SIG-M5 treated with dmso at 0.1 percent for 504 hours (cell line): Measurements from ENCODE around the gene HNRNPH3.
"Not testable (repeated sequence)": the region's sequence is repeated elsewhere in the genome, so short reads cannot be mapped to it uniquely, and the experiment has no call there.

Source experiments
- DNase-seq: peaks from one replicate; lab custom pipeline; 2025; ENCODE audit not compliant: unreplicated experiment; lab: John Stamatoyannopoulos, UW

The HNRNPH3 gene, protein sequence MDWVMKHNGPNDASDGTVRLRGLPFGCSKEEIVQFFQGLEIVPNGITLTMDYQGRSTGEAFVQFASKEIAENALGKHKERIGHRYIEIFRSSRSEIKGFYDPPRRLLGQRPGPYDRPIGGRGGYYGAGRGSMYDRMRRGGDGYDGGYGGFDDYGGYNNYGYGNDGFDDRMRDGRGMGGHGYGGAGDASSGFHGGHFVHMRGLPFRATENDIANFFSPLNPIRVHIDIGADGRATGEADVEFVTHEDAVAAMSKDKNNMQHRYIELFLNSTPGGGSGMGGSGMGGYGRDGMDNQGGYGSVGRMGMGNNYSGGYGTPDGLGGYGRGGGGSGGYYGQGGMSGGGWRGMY

GRCh38 chr10:68331455-68332258, at the start of gene HNRNPH3:
TSS of gene HNRNPH3 (plus strand) at chr10:68332064. CDS start at chr10:68337222, 5,158 bp downstream.
- DNase-seq: peak; percentile 91

GRCh38 chr10:68284062-68285001, 47.5 kb upstream of the HNRNPH3 start:
- DNase-seq: no peak

- no peak for DNase-seq
Measured at GRCh38 chr10:68288717-68289116, 43.1 kb upstream of the HNRNPH3 start.

DNA sequence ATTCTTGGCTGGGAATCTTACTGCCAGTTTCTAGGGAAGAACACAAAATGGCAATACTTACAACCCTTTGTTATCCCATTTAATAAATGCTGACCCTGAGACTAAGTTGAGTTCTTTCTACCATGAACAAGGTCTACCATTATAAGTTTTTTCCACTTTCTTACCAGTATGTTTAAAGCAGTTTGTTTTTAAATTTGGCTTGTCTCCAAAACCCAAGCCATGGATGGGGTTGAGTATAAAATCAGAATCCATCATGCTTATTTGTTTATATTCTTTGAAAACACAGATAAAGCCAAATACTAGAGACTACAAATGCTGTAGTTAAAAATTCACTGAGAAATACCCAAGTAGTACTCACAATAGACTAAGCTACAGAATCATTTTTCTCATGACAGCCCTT, 41.1 kb upstream of the HNRNPH3 start:
- DNase-seq: no peak

GRCh38 chr10:68296843-68297663, 34.8 kb upstream of the HNRNPH3 start:
- DNase-seq: no peak

DNA sequence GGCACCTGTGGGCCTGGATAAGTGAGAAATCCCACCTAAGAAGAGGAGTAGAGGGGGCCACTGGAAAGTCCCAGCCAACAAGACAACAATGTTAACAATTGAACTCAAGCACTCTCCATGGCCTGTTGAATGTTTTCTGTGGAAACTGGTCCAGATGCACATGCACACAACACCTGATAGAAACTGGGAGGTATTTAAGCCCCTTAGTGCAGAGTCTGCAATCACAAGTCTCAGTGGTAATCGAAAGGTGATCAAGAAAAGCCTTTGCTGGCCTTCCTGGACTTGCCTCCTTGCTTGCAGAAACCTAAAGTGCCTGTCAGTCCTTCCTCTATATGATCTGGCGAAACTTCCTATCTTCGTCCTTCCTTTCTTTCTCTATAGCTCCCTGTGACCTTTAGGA, 30.6 kb upstream of the HNRNPH3 start:
- no peak for DNase-seq

DNA sequence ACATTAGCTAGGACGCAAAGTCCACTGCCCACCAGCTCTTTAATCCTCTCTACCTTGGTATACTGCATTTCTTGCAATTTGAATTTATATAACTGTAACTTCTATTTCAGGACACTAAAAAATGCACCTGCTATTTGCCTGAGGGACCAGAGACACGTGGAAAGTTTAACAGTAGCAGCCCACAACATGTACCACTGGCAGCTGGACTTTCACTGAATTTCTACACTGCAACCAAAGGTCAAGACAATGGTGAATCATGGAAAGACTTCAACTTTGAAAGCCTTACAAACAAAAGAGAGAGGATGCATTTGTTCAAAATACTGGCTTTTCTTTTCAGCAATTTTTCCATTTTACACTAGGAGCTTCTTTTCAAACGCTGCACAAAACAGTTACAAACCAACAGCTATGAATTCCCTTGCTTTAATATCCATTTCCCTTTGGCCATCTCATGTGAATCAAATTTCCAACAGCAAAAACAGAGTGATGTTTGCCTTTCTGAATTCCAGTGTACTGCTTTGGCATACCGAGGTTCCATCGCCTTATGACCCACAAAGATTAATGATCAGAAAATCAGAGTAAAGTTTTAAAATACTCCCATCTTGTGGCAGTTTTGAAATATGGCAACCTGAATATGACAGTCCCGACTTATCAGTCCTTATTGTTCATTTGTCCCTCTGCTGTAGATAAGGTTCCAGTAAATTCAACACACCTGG, 29.9 kb upstream of the HNRNPH3 start:
- peak; percentile 49 for DNase-seq

DNA sequence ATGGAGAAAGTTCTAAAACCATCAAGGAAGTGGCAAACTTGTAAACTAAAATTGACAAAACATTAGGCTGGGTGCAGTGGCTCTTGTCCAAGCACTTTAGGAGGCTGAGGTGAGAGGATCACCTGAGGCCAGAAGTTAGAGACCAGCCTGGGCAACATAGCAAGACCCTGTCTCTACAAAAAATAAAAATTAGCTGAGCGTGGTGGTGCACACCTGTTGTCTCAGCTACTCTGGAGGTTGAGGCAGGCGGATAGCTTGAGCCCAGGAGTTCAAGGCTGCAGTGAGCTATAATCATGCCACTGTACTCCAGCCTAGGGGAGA, 29.4 kb upstream of the HNRNPH3 start:
- DNase-seq: no peak

DNA sequence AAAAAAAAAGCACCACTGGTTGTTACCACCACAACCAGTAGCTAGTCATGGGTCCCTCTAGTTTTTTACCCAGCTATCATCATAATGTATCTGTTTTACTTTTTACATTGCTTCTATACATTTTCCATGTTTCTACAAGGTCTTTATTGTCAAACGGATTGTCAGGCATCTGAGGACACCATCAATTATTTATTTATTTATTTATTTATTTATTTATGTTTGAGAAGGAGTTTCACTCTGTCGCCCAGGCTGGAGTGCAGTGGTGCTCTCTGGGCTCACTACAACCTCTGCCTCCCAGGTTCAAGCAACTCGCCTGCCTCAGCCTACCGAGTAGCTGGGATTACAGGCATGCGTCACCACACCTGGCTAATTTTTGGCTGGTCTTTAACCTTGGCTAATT, 29.0 kb upstream of the HNRNPH3 start:
- no peak for DNase-seq

- DNase-seq: no peak
Measured at GRCh38 chr10:68303849-68304412, 27.9 kb upstream of the HNRNPH3 start.

GRCh38 chr10:68305854-68306253, 26.0 kb upstream of the HNRNPH3 start:
- DNase-seq: no peak

- DNase-seq: no peak
Measured at GRCh38 chr10:68310531-68310930, 21.3 kb upstream of the HNRNPH3 start.

GRCh38 chr10:68314930-68315329, 16.9 kb upstream of the HNRNPH3 start:
- DNase-seq: not testable (repeated sequence)

DNA sequence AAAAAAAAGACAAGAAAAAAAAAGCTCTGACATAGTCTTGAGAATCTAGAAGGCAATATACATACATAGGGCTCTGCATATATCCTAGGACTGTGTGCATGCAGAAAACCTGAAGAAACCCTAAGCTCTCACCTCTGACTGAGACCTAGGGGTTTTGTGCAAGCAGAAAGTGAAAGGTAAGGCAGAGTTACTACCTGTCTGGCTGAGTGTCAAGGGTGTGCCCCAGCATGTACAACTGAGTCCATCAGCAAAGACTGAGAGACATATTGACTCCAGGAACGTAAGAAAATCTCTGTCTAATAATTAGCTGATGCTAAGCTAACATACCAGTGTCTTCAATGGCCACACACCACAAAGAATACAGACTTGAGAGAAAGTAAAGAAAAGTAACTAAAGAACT, 16.3 kb upstream of the HNRNPH3 start:
- DNase-seq: no peak

- DNase-seq: no peak
Measured at GRCh38 chr10:68318331-68319059, 13.4 kb upstream of the HNRNPH3 start.

DNA sequence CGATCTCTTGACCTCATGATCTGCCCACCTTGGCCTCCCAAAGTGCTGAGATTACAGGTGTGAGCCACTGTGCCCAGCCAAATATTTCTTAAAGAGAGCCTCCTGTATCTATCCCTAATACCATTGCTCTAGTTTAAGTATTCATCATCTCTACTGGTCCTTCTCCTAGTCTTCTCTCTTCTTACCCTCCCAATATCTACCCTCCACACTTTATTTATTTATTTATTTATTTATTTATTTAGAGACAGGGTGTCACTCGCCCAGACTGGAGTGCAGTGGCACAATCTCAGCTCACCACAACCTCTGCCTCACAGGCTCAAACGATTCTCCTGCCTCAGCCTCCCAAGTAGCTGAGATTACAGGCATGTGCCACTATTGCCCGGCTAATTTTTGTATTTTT, 7.5 kb upstream of the HNRNPH3 start:
- not testable (repeated sequence) for DNase-seq

GRCh38 chr10:68327889-68328786, 3.7 kb upstream of the HNRNPH3 start:
- peak; percentile 88 for DNase-seq

GRCh38 chr10:68329506-68329861, 2.4 kb upstream of the HNRNPH3 start:
- no peak for DNase-seq
